ENCODE data around the gene ZNF207.
"Not testable (repeated sequence)": the region's sequence is repeated elsewhere in the genome, so short reads cannot be mapped to it uniquely, and the experiment has no call there.

Gene ZNF207

GRCh38 chr17:32349854-32350665, at the start of gene ZNF207:
TSS of gene ZNF207 (plus strand) at chr17:32350157. CDS start at chr17:32350286, 129 bp downstream.
- peak; percentile 74 for DNase-seq

- DNase-seq = no peak
Observed at GRCh38 chr17:32302037-32302436, 47.9 kb upstream of the ZNF207 start.

GRCh38 chr17:32302860-32303649, 46.9 kb upstream of the ZNF207 start:
- no peak for DNase-seq

GRCh38 chr17:32303781-32304288, 46.1 kb upstream of the ZNF207 start:
- no peak for DNase-seq

- DNase-seq = no peak
Observed at GRCh38 chr17:32305049-32305448, 44.9 kb upstream of the ZNF207 start.

GRCh38 chr17:32307658-32308057, 42.3 kb upstream of the ZNF207 start:
- DNase-seq = no peak

- no peak for DNase-seq
Observed at GRCh38 chr17:32311028-32311536, 38.9 kb upstream of the ZNF207 start.

- no peak for DNase-seq
Observed at GRCh38 chr17:32314636-32315035, 35.3 kb upstream of the ZNF207 start.

GRCh38 chr17:32315171-32315570, 34.8 kb upstream of the ZNF207 start:
- DNase-seq = no peak

- not testable (repeated sequence) for DNase-seq
Observed at GRCh38 chr17:32316653-32317052, 33.3 kb upstream of the ZNF207 start.

- no peak for DNase-seq
Observed at GRCh38 chr17:32317353-32317752, 32.6 kb upstream of the ZNF207 start.

GRCh38 chr17:32318071-32318470, 31.9 kb upstream of the ZNF207 start:
- DNase-seq = no peak

- DNase-seq = no peak
Observed at GRCh38 chr17:32319548-32319905, 30.4 kb upstream of the ZNF207 start.

- DNase-seq = not testable (repeated sequence)
Observed at GRCh38 chr17:32320080-32320479, 29.9 kb upstream of the ZNF207 start.

GRCh38 chr17:32320847-32321246, 29.1 kb upstream of the ZNF207 start:
- no peak for DNase-seq

GRCh38 chr17:32323046-32323445, 26.9 kb upstream of the ZNF207 start:
- DNase-seq = no peak

- DNase-seq = no peak
Observed at GRCh38 chr17:32323811-32324491, 26.0 kb upstream of the ZNF207 start.

GRCh38 chr17:32327911-32328310, 22.0 kb upstream of the ZNF207 start:
- no peak for DNase-seq

GRCh38 chr17:32330147-32330546, 19.8 kb upstream of the ZNF207 start:
- no peak for DNase-seq

GRCh38 chr17:32331243-32332040, 18.5 kb upstream of the ZNF207 start:
- DNase-seq = no peak

- no peak for DNase-seq
Observed at GRCh38 chr17:32333187-32333586, 16.8 kb upstream of the ZNF207 start.

GRCh38 chr17:32335046-32335445, 14.9 kb upstream of the ZNF207 start:
- no peak for DNase-seq
